Prostate gland (tissue), 2 donors: ENCODE measurements around the gene TNFRSF12A.

Source experiments
- POLR2A ChIP-seq: fragments of 450-650 bp; IDR thresholded peaks from one replicate; pipeline ENCODE4 v1.6.1; 2016; ENCODE audit warnings: antibody characterized with exemption, mild to moderate bottlenecking
- TF ChIP-seq, protein P1 (sequence below), 4 experiments: fragments of 200-600 bp in 2 of 4; fragments of 450-650 bp in 2 of 4; sonication (generic) in 2 of 4; IDR thresholded peaks; 1 replicate in 3 of 4; 2 replicates in 1 of 4; pipeline ENCODE4 v1.5.1; 2016 to 2019; ENCODE audit warnings: antibody characterized with exemption in 4 of 4, mild to moderate bottlenecking in 2 of 4, moderate library complexity in 2 of 4

DNA sequence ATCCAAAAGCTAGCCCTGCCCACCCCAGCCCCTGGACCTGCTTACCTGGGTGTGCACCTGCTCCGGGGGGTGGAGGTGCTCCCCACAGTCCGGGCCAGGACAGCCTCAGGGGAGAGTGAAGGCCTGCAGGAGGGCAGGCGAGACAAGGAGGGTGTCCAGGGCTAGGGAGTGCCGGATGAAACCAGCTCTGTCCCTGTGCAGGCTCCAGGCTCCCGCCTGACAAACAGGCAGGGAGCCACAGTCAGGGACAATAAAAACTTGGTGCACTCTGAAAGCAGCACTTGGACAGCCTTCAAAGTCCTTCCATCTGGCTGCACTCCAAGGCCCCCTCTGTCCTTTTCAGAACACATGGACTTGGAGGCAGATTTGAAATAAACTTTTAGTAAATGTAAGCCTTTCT is 47.1 kb upstream of the TNFRSF12A start:
- TF ChIP-seq, protein P1, sequence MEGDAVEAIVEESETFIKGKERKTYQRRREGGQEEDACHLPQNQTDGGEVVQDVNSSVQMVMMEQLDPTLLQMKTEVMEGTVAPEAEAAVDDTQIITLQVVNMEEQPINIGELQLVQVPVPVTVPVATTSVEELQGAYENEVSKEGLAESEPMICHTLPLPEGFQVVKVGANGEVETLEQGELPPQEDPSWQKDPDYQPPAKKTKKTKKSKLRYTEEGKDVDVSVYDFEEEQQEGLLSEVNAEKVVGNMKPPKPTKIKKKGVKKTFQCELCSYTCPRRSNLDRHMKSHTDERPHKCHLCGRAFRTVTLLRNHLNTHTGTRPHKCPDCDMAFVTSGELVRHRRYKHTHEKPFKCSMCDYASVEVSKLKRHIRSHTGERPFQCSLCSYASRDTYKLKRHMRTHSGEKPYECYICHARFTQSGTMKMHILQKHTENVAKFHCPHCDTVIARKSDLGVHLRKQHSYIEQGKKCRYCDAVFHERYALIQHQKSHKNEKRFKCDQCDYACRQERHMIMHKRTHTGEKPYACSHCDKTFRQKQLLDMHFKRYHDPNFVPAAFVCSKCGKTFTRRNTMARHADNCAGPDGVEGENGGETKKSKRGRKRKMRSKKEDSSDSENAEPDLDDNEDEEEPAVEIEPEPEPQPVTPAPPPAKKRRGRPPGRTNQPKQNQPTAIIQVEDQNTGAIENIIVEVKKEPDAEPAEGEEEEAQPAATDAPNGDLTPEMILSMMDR (IDR thresholded peaks at IDR 0.05), result no peak
- TF ChIP-seq POLR2A, result no peak
